ENCODE results near the gene ZNG1C. TPM values are rescaled to one million over a fixed set of nuclear protein-coding genes. Genes with fewer than 3 reads are reported as not detected.

The ZNG1C gene
- total RNA-seq, 1 experiment from 2014 or later = 78.7 TPM

Other genes with a start within 250 kb of the ZNG1C start
- gene FOXD4L3, start 60.9 kb downstream of the ZNG1C start, total RNA-seq (2014; rRNA removed; shearing (Covaris generic); ENCODE audit: low replicate concordance) = 0.22 TPM in 1 of 2 replicates, not detected in the other
- gene PGM5, start 114.6 kb downstream of the ZNG1C start, total RNA-seq (2014; rRNA removed; shearing (Covaris generic); ENCODE audit: low replicate concordance) = 0.11 TPM in 1 of 2 replicates, not detected in the other